GM12874 (cell line): ENCODE measurements around the gene NTN3.

Source experiments
- CTCF ChIP-seq: IDR thresholded peaks from 2 replicates; pipeline ENCODE4 v1.5.1; 2011; ENCODE audit warnings: low read depth, mild to moderate bottlenecking, control low read depth, low read length, moderate library complexity; ENCODE audit not compliant: insufficient read depth

Gene NTN3

GRCh38 chr16:2427526-2427925, 43.6 kb upstream of the NTN3 start:
- no peak for TF ChIP-seq CTCF

GRCh38 chr16:2428051-2428783, 42.9 kb upstream of the NTN3 start:
- peak; percentile 58 for TF ChIP-seq CTCF

GRCh38 chr16:2428784-2429033, 42.4 kb upstream of the NTN3 start:
- no peak for TF ChIP-seq CTCF

- no peak for TF ChIP-seq CTCF
Observed at GRCh38 chr16:2429034-2429770, 41.9 kb upstream of the NTN3 start, which contains the start of gene CCNF. CCNF (plus strand) TSS chr16:2429447; CDS start chr16:2429482, 35 bp downstream.

GRCh38 chr16:2429771-2430663, 41.1 kb upstream of the NTN3 start:
- peak; percentile 34; the same call in 1 of the 2 replicates for TF ChIP-seq CTCF

GRCh38 chr16:2432286-2432685, 38.8 kb upstream of the NTN3 start:
- 0 out of 2 replicates have a peak, but pooled peaks have one; percentile 9 for TF ChIP-seq CTCF

- TF ChIP-seq CTCF, result no peak
Observed at GRCh38 chr16:2432801-2433505, 38.1 kb upstream of the NTN3 start.
